ACHN (cell line): ENCODE data around the gene KRTAP10-12.

ENCODE experiments used
- DNase-seq: peaks from one replicate; pipeline ENCODE4 v3.0.0-alpha.2; 2015
- in situ Hi-C: cut with HindIII; loops from 2 replicates; pipeline ENCODE4 v1.10.0; 2017; ENCODE audit warnings: low sequenced_read_pairs, low pct_ligation_motif_present, low pct_unique_long_range_greater_than_20kb

Gene KRTAP10-12

DNA sequence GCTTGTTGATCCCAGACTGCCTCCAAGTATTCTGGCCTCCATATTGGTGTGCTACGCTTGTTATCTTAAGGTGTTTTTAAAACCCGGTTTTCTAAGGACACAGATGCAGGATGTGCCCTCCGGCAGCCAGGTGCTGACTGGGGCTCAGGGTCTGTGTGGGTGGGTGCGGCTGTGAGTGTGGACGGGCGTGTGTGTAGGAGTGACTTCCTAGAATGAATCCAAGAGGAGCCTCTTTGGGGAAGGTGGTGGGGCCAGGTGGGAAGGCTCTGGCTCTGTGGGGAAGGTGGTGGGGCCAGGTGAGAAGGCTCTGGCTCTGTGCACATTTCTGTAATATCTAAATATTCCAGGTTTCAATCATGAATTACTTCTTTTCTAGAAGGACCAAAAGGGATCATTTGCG lies 27.2 kb downstream of the KRTAP10-12 start:
- no peak for DNase-seq
- in situ Hi-C loops = no loop called here

DNA sequence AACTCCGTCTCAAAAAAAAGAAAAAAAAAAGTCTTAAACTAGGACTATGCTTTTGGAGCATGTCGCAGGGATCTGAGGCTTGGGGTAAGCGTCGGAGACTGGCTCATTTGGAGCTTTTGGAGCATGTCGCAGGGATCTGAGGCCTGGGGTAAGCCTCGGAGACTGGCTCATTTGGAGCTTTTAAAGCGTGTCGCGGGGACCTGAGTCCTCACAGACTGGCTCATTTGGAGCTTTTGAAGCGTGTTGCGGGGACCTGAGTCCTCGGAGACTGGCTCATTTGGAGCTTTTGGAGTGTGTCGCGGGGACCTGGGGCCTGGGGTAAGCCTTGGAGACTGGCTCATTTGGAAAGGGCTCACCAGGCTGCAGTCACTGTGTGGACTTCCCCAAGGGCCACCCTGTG lies 28.0 kb downstream of the KRTAP10-12 start:
- in situ Hi-C loops = no loop called here
- DNase-seq = no peak

DNA sequence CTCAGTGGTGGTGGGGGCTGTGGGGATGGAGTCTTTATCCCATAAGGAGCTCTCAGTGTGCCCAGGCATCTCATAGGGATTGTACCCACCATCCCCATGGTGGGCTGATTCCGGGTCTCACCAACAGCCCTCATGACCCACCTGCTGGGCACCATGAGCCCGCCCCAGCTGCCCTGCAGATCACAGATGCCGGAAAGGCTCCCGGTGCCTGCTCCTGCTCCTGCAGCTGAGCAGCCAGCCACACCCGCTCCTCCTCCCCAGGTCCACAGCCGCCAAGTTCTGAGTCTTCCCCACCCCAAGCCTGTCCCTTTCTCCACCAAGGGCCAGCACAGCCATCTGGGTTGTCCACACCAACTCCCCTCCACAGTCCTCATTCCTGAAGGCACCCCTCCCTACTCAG lies 29.9 kb downstream of the KRTAP10-12 start:
- no peak for DNase-seq
- in situ Hi-C loops = no loop called here

DNA sequence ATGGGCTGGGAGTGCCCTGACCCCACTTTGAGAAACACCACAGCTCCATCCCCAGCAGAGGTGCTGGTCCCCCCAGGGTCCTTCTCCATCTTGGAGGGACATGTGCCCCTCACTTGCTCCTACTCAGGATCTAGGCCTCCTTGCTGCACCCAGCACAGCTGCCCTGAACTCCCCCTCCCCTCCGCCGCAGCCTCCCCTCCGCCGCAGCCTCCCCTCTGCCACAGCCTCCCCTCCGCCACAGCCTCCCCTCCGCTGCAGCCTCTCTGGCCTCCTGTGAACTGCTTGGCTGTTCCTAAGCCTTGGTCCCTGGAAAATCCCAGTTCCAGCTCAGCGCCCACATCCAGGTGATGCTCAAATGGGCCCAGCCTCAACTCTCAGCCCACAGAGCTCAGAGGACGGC lies 30.3 kb downstream of the KRTAP10-12 start:
- in situ Hi-C loops = no loop called here
- no peak for DNase-seq

DNA sequence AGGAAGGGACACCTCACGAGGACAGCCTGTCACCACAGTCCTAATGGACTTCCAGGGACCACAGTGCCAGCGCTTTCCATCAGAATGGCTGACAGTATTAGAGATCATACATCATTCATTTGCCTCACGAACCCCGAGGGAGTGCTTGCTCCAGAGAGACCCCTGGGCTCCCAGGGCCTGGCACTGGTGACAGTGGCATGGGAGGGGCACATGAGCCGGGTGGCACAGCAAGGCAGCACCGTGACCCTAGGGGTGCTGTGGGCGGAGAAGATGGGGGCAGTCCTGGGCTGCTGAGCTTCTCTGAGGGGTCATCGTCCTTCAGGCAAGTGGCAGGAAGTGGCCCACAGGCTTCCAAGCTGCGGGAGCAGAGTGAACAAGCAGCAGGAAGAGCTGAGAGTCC lies 30.8 kb downstream of the KRTAP10-12 start:
- no peak for DNase-seq
- in situ Hi-C loops = no loop called here

DNA sequence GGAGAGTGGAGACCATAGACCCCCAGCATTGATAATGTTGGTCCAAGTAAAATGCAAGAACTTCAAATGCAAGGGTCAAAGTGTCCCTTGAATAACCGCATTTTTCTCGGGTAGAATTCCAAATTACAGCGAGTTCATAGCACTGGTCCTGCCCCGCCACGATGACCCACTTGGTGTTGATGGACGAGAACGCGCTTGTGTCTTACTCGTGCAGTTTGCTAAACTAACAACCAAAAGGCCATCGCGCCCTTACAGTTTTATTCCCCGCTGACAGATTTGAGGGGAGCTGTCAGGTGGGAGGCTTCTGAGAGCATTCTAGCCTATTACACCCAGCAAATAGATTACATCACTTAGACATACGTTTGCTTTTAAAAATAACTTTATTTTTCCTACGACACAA lies 31.7 kb downstream of the KRTAP10-12 start:
- in situ Hi-C loops = no loop called here
- DNase-seq = no peak

DNA sequence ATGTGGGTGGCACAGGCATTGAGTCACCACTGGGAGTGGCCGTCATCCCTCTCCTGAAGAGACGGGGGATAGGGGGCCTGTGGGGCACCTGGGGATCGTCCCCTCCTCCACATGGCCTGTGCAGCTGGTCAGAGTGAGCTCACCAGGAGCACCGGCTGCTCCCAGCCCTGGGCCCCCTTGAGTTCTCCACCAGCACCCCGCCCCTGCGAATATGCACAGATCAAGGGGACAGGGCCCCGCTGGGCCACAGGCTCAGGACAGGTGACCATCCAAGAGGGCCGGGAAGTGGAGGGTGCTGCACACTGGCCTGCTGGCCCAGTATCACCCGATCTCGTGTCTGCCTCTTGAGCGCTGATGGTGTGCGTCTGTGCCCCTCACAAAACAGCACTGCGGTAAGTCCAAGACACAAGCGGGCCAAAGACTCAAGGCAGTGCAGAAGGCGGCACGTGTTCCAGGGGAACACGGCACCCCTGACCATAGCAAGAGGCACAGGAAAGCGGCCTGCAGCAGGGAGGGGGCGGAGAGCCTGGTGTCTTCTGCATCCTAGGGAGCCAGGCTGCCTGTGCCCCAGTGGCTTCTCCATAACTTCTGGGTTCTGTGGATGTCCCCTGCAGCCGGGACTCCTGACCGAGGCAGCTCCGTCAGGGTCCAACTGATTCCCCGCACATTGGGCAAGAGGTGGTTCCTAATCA lies 32.5 kb downstream of the KRTAP10-12 start:
- in situ Hi-C loops = no loop called here
- no peak for DNase-seq

DNA sequence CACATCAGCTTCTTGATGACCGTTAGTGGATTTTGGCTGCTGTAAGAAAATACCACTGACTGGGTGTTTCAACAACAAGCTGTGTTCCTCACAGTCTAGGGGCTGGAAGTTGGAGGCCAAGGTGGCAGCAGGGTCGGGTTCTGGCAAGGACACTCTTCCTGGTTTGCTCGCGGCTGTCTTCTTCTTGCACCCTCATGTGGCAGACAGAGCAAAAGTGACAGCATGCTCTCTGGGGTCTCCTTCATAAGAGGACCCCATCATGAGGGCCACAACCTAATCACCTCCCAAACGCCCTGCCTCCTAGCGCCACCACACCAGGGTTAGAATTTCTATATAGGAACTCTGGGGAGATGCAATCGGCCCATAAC lies 33.0 kb downstream of the KRTAP10-12 start:
- in situ Hi-C loops = no loop called here
- DNase-seq = no peak

DNA sequence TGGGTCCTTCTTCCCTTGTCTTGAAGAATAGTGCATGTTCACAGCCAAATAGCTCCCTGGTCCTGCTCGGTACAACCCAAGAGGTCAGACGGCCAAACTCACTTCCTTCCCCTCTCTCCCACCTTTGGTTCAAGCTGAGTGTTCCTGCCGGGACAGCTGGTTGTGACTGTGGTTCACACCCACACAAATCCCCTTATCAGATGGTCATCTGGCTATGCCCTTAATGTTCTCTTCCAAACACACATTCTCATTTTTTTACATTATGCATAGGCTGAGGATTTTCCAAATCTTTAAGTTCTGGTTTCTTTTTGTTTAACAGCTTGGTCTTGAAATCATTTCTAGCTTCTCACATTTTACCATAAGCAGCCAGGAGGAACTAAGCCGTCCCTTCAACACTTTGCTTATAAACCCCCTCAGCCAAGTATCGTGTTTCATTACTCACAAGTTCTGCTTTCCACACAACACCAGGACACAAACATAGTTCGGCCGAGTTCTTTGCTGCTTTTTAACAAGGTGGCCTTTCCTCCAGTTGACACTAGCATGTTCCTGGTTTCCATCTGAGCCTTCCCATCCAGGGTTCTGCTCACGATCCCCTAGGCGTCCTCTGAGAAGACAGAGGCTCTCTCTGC lies 34.1 kb downstream of the KRTAP10-12 start:
- no peak for DNase-seq
- in situ Hi-C loops = no loop called here

DNA sequence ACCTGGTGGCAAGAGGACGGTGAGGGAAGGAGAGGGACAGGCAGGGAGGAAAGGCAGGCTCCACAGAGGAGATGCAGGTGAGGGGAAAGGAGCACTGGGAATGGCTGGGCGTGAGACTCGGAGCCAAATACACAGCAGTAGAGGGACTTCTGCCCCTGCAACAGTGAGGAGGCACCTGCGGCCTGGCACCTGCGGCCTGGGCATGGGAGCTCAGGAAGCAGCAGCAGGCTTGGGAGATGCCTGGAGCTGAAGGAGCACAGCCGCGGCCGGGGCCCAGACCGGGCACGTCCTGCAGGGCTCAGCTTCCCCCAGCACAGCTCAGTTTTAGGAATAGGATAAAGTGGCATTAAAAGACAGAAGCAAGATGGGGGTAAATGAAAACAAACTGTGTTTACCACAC lies 35.3 kb downstream of the KRTAP10-12 start:
- in situ Hi-C loops = no loop called here
- no peak for DNase-seq

DNA sequence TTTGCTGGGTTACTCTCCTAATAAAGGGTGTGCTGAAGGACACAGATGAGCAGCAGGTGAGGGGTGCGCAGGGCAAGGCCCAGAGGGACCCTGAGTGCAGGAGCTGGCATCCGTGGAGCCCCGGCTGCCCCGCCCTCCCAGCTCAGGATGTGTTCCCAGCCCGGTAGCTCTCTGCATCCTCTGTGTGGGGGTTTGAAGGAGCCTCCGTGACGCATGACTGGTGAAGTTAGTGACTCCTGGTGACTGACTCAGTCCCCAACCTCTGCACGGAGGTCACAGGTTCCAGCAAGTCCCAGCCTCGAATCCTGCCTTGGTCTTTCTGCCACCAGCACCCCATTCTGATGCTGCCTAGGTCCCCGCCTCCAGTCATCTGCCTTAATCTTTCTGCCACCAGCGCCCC lies 36.0 kb downstream of the KRTAP10-12 start:
- DNase-seq = no peak
- in situ Hi-C loops = no loop called here

DNA sequence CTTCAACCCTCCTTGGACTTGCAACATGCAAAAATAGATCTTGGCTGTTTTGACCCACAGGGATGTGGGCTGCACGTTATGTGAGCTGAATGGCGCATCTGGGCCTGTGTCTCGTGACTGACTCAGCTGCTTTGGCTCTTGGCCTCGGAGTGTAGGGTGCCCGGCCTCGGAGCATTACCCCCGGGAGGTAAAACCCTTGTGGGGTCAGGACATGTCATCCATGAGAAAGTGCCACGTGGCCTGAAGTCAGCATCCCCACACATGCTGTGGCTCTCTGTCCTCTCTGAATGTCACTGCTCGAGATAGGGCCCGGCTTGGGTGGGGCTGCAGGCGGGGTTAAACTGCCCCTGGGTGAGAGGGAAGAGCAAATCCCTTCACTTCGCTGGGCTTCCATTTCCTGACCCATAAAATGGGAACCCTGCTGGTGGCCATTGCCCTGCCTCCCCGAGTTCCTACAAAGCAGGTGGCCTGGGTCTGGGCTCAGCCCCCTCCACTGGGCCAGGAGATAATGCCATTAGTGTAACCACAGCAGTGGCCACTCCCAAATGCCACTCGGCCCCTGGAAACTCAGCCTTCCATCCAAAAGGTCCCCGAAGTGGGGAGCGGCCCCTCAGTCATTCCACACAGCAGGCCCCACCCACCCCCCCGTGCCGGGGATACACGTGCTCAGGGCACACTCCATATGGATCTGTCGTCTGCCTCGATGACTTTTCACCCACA lies 37.2 kb downstream of the KRTAP10-12 start:
- in situ Hi-C loops = no loop called here

DNA sequence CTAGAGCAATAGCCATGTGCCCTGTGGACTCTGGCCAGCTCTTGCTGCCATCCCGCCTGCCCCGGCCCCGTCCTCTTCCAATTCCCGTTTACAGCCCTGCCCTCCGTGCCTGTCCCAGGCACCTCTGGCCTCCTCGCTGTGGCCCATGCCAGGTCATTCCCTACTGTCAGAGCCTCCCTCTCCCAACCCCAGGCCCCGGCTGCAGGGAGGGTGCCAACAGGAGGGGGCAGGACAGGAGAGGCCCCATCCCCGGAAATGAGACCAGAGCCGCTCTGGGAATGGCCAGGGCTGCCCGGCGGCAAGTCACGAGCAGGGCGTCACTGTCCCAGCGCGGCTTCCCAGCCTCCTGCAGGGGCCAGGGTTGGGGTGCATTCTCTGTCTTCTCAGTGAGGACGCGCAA lies 37.9 kb downstream of the KRTAP10-12 start:
- no peak for DNase-seq
- in situ Hi-C loops = no loop called here

More for the DNA sequence above, 37.2 kb downstream of the KRTAP10-12 start:
- no peak for DNase-seq

DNA sequence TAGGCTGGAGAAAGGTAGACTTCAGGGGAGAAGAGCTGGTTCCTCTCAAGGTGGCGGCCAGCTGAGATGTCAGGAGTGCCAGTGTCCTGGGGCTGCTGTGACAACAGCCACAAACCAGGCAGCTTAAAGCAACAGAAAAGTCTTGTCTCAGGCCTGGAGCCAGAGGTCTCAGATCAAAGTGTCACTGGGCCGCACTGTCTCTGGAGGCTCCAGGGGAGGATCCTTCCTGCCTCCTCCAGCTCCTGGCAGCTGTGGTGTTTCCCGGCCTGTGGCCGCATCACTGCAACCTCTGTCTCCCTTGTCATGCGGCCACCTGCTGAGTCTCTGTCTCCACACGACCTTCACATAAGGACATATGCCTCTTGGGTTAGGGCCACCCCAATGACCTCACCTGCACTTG lies 38.8 kb downstream of the KRTAP10-12 start:
- in situ Hi-C loops = no loop called here
- DNase-seq = no peak

DNA sequence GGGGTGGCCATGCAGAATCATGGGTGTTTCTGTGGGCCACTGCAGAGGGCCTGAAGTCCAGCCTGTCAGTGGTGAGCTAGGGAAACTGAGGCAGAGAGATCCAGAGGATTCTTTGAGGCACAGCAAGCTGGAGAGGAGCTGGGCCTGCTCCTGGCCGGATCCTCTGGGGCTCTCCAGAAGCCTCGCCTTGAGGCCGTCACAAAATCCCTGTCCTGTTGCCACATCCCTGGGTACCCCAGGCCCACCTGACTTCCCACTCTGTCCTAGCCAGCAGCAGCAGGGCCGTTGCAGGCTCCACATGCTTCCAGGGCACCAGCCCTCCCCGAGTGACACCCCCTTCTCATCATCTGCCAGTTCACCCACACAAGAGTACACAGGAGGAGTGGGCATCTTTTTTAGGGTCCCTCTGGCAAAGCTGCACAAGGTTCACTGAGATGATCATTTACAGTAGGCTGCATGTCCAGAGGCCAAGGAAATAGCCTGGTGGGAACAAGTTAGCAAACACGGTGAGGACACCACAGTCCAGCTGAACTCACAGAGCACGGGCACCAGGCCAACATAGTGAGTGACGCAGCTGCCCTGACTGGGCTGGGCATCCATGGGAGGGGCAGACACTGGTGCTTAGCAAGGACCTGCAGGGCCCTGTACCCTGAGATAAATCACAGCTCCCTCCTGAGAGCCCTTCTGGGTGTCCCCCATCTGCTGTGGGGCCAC lies 39.5 kb downstream of the KRTAP10-12 start:
- no peak for DNase-seq
- in situ Hi-C loops = no loop called here

DNA sequence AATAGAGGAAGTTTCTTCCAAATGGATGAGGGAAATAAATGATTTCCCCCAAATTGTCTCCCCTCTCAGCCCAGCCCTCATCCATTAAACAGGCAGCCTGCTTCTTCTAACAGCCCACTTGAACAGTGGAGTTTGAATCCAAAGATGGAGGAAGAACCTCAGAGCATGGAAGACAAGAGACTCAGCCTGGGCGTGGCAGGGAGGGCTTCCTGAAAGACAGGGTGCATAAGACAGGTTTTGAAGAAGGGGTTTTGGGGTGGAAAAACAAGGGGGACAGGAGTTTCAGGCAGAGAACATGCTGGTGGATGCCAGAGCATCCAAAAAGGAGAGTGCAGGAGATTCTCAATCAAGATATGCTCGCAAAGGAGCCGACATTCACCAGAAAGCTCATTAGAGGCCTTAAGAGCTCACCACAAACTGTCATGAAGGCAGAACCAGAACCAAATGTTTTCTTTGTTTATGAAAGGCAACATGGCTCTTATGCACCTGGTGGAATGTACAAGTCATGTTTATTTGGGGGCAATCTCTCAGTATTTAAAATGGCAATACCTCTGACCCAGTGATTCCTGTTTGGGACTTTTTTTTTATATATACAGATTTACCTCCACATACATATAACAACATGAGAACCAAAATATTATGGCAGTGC lies 40.9 kb downstream of the KRTAP10-12 start:
- DNase-seq = no peak

DNA sequence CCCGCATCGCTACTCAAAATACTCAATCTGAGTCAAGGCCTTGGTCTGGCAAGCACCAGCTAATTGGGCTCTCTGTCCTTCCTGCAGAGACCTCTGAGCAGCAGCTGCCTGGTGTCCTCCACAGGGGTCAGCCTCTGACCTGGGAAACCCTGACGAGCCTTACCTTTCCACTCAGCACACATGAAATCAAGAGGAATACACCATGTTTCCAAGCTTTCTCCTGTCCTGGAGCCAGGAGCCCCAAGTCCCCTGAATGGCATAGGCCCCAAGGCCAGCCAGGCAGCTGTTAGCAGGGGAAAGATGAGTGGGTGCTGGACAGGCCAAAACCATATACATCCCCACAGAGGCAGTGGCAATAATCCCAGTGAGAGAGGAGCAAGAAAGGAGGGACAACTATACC lies 41.6 kb downstream of the KRTAP10-12 start:
- no peak for DNase-seq
- in situ Hi-C loops = no loop called here

More for the DNA sequence above, 40.9 kb downstream of the KRTAP10-12 start:
- in situ Hi-C loops = no loop called here

DNA sequence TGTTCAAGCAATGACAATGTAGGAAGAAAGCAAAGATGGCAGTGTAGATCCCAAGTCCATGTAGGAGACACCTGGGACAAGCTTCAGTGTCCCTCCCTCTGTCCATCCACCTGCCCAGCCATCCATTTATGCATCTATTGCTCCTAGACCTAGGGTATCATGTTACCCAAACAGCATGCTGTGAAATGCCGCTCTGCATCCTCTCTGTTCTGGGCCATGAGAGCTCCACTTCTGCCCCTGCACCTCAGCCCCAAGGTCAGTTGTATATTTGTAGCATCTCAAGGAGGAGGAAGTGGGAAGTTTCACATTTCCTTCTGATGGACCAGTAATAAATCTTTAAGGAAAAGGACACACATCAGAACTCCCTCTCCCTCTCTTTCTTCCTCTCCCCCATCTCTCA lies 42.3 kb downstream of the KRTAP10-12 start:
- DNase-seq = no peak
- in situ Hi-C loops = no loop called here

DNA sequence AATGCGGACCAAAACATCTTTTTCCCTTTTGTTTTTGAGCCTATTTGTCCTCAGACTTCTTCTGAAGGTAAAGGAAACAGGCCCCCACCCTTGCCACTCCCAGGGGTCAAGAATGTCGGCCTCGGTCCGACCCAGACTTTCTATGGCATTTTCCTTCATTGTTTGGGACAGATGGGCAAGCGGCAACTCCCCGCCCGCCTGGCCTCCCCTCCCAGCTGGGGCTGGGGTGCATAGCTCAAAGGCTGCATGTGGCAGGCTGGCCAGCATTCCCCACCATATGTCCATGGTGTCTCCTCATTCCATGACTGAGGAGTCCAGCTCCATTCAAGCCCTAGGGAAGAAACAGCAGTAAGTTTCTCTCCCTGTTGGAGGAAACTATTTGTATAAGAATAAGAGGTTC lies 43.8 kb downstream of the KRTAP10-12 start:
- no peak for DNase-seq
- in situ Hi-C loops = no loop called here
